Type B pancreatic cell (in vitro differentiated cells): ENCODE measurements around the gene SYNE2. TPM values are rescaled to one million over a fixed set of nuclear protein-coding genes. Genes with fewer than 3 reads are reported as not detected.
A peak's percentile ranks its signal among the peaks of the same experiment; 100 is the strongest.

Source experiments
- DNase-seq: peaks from one replicate; pipeline ENCODE4 v3.0.0; 2021; ENCODE audit warnings: mixed read lengths; ENCODE audit not compliant: unreplicated experiment; ENCODE audit errors: extremely low spot score
- H3K27ac Mint-ChIP-seq: 2 replicates; pipeline ENCODE4 v1.8.0; 2021; ENCODE audit warnings: mild to moderate bottlenecking, mixed read lengths
- H3K27me3 Mint-ChIP-seq: 2 replicates; pipeline ENCODE4 v1.8.0; 2021; ENCODE audit warnings: mixed read lengths
- H3K36me3 Mint-ChIP-seq: 2 replicates; pipeline ENCODE4 v1.8.0; 2021; ENCODE audit warnings: mixed read lengths
- H3K4me1 Mint-ChIP-seq: one replicate; pipeline ENCODE4 v1.8.0; 2021; ENCODE audit warnings: mixed read lengths; ENCODE audit not compliant: unreplicated experiment
- H3K4me3 Mint-ChIP-seq: 2 replicates; pipeline ENCODE4 v1.8.0; 2021; ENCODE audit warnings: mild to moderate bottlenecking, mixed read lengths
- H3K9me3 Mint-ChIP-seq: 2 replicates; pipeline ENCODE4 v1.8.0; 2021; ENCODE audit warnings: mixed read lengths
- CTCF ChIP-seq: fragments of 200-600 bp; sonication (generic); conservative IDR thresholded peaks from 2 replicates; pipeline ENCODE4 v1.5.0; 2021; ENCODE audit warnings: antibody characterized with exemption, mild to moderate bottlenecking
- total RNA-seq: library from RNA; stranded (reverse); gene quantifications from 2 replicates; pipeline ENCODE4 v1.2.1, GENCODE V29; 2021; ENCODE audit warnings: low replicate concordance

Gene SYNE2
- total RNA-seq, 1 donor from 2014 or later = 75.1 TPM

GRCh38 chr14:64061706-64062105, 208.9 kb downstream of the SYNE2 start:
- Mint-ChIP-seq H3K36me3 (peaks cover 28% of the 10 kb centered on the region), H3K4me3 (no peak overlapping the region), H3K27ac (no peak overlapping the region), H3K27me3 (no peaks in the 10 kb centered on the region), H3K9me3 (peaks cover 4% of the 10 kb centered on the region), H3K4me1 (peaks cover 7% of the 10 kb centered on the region)
- DNase-seq = no peak
- TF ChIP-seq CTCF = no peak

- Mint-ChIP-seq H3K9me3 (no peaks in the 10 kb centered on the region), H3K4me1 (peaks cover 7% of the 10 kb centered on the region), H3K4me3 (no peak overlapping the region), H3K36me3 (peaks cover 22% of the 10 kb centered on the region), H3K27me3 (no peaks in the 10 kb centered on the region), H3K27ac (no peak overlapping the region)
- TF ChIP-seq CTCF = no peak
- no peak for DNase-seq
Observed at GRCh38 chr14:64062381-64063115, 209.7 kb downstream of the SYNE2 start.

- H3K27ac Mint-ChIP-seq = no peak overlapping the region
- DNase-seq = no peak
- H3K27me3 Mint-ChIP-seq = no peaks in the 10 kb centered on the region
- H3K9me3 Mint-ChIP-seq = no peaks in the 10 kb centered on the region
- no peak for TF ChIP-seq CTCF
- H3K4me1 Mint-ChIP-seq = peaks cover 7% of the 10 kb centered on the region
- H3K4me3 Mint-ChIP-seq = no peak overlapping the region
- peaks cover 14% of the 10 kb centered on the region for H3K36me3 Mint-ChIP-seq
Observed at GRCh38 chr14:64064447-64064846, 211.6 kb downstream of the SYNE2 start.

- TF ChIP-seq CTCF = no peak
- H3K27ac Mint-ChIP-seq = peak overlapping the region; percentile 37
- no peaks in the 10 kb centered on the region for H3K27me3 Mint-ChIP-seq
- DNase-seq = no peak
- no peak overlapping the region for H3K4me3 Mint-ChIP-seq
- H3K36me3 Mint-ChIP-seq = peaks cover 22% of the 10 kb centered on the region
- H3K4me1 Mint-ChIP-seq = no peaks in the 10 kb centered on the region
- no peaks in the 10 kb centered on the region for H3K9me3 Mint-ChIP-seq
Observed at GRCh38 chr14:64069634-64070359, 217.0 kb downstream of the SYNE2 start.

- TF ChIP-seq CTCF = no peak
- Mint-ChIP-seq H3K36me3 (peaks cover 17% of the 10 kb centered on the region), H3K9me3 (no peaks in the 10 kb centered on the region), H3K27me3 (no peaks in the 10 kb centered on the region), H3K4me3 (no peak overlapping the region), H3K27ac (no peak overlapping the region), H3K4me1 (no peaks in the 10 kb centered on the region)
- no peak for DNase-seq
Observed at GRCh38 chr14:64074961-64075612, 222.3 kb downstream of the SYNE2 start.
